Stomach (tissue), 9 donors: ENCODE data around the gene RNF44. TPM values are rescaled to one million over a fixed set of nuclear protein-coding genes. Genes with fewer than 3 reads are reported as not detected.

ENCODE experiments used
- DNase-seq, 2 donors: peaks; one replicate each; pipeline versions ENCODE4 v3.0.0 to v3.0.0-alpha.2; 2013 to 2019
- H3K27ac ChIP-seq, 5 donors: fragments of 200-600 bp in 4 of 5; sonication (generic) in 4 of 5; one replicate each; pipeline ENCODE4 v1.5.1; 2013 to 2019; ENCODE audit warnings: mild to moderate bottlenecking in 1 of 5, moderate library complexity in 1 of 5
- H3K27me3 ChIP-seq, 3 donors: fragments of 200-600 bp; sonication (generic); one replicate each; pipeline ENCODE4 v1.5.1; 2017 to 2019; ENCODE audit warnings: mixed run types in 1 of 3
- H3K36me3 ChIP-seq, 4 donors: fragments of 200-600 bp; sonication (generic); 1 replicate in 3 of 4; 2 replicates in 1 of 4; pipeline ENCODE4 v1.5.1; 2016 to 2019
- H3K4me1 ChIP-seq, 4 donors: fragments of 200-600 bp; sonication (generic); one replicate each; pipeline ENCODE4 v1.5.1; 2016 to 2019
- H3K4me3 ChIP-seq, 4 donors: fragments of 200-600 bp; sonication (generic) in 3 of 4; one replicate each; pipeline ENCODE4 v1.5.1; 2016 to 2019; ENCODE audit warnings: mild to moderate bottlenecking in 1 of 4
- H3K9me3 ChIP-seq, 4 donors: fragments of 200-600 bp; sonication (generic); one replicate each; pipeline ENCODE4 v1.5.1; 2016 to 2019
- CTCF ChIP-seq, 7 experiments: fragments of 450-650 bp in 4 of 7; fragments of 200-600 bp in 3 of 7; sonication (generic) in 3 of 7; IDR thresholded peaks; one replicate each; pipeline ENCODE4 v1.5.1; 2016 to 2019; ENCODE audit warnings: antibody characterized with exemption in 7 of 7, control low read depth in 2 of 7, mild to moderate bottlenecking in 1 of 7
- EP300 ChIP-seq: sonication (generic); formaldehyde crosslinking; IDR thresholded peaks from one replicate; pipeline ENCODE4 v1.6.1; 2017; ENCODE audit warnings: antibody characterized with exemption
- POLR2A ChIP-seq, 4 donors: fragments of 450-650 bp; IDR thresholded peaks; one replicate each; pipeline ENCODE4 v1.6.1; 2016; ENCODE audit warnings: antibody characterized with exemption in 4 of 4, control low read depth in 2 of 4, mild to moderate bottlenecking in 1 of 4, moderate library complexity in 1 of 4
- POLR2AphosphoS5 ChIP-seq, 3 donors: sonication (generic); formaldehyde crosslinking; IDR thresholded peaks; one replicate each; pipeline ENCODE4 v1.6.1; 2016; ENCODE audit warnings: antibody characterized with exemption in 3 of 3
- WGBS, 5 donors: extraction: QIAGEN DNeasy Blood & Tissue Kit in 3 of 5; methylation state at CpG; one replicate each; pipeline versions ENCODE4 v1.1.5 to v1.1.7; 2013 to 2018; 5-methylcytosine and 5-hydroxymethylcytosine counted together
- intact Hi-C: fragments of 100-400 bp; cut with DNase I; formaldehyde crosslinking; loops from one replicate; pipeline ENCODE4 v1.15.1; 2023; ENCODE audit warnings: low total_unique reads
- polyA plus RNA-seq, 3 donors: library from polyadenylated mRNA; stranded (reverse); fragments of 200-250 nt; gene quantifications; one replicate each; pipeline ENCODE4 v1.2.3, GENCODE V29; 2013
- total RNA-seq, 5 donors: library from RNA; depleted of rRNA; stranded (reverse); fragments of >200 nt; gene quantifications; one replicate each; pipeline versions ENCODE4 v1.1.0 to v1.2.3, GENCODE V29; 2014 to 2016
- donor health status: healthy with polysubstance abuse.
- donor health status: Bipolar disorder and iron deficiency.
- donor health status: healthy.

The RNF44 gene
- total and polyA plus RNA-seq, 8 donors: 6.6 to 176 (median 18.9) TPM

- Histone ChIP-seq H3K9me3 (no peaks in the 10 kb centered on the region), H3K4me1 (peaks cover 29 to 69% (median 57%) of the 10 kb centered on the region in 4 donors), H3K27me3 (no peaks in the 10 kb centered on the region), H3K36me3 (no peaks in the 10 kb centered on the region), H3K4me3 (no peak overlapping the region), H3K27ac (peak overlapping the region in 1 of 5 donors; percentile 93)
- no peak for TF ChIP-seq EP300
- TF ChIP-seq POLR2A (IDR thresholded peaks at IDR 0.05): no peak
- TF ChIP-seq CTCF (IDR thresholded peaks at IDR 0.05): no peak
- intact Hi-C loops: no loop called here
- 81 to 92% (median 90%) methylated on average over 8 of the region's 8 CpGs for WGBS, 5 donors
- no peak for DNase-seq
Observed at GRCh38 chr5:176540476-176540899, 3.3 kb upstream of the RNF44 start.

DNA sequence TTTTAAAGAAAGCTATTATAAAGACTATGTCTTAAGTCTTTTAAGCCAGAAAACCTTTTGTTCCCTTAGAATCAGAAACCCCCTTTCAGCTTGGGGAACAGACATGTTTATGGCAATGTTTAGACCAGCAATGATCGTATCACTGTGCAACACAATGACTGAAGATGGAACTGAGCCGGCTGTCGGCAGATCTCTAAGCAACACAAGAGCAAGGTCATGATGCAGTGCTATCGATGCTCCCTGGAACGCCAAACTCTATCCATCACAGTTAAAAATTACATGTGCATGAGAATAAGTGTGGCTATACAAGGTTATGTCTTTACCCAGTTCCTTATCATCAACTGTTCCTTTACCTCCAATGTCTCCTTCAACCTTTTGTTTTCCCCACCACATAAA is 1.8 kb upstream of the RNF44 start:
- 35 to 53% (median 49%) methylated on average over 5 of the region's 5 CpGs for WGBS, 5 donors
- H3K4me1 ChIP-seq: peaks cover 33 to 71% (median 60%) of the 10 kb centered on the region in 4 donors
- no peak for TF ChIP-seq POLR2AphosphoS5 (IDR thresholded peaks at IDR 0.05)
- TF ChIP-seq CTCF (IDR thresholded peaks at IDR 0.05): no peak
- no peak for TF ChIP-seq POLR2A (IDR thresholded peaks at IDR 0.05)
- TF ChIP-seq EP300: no peak
- intact Hi-C loops: no loop called here
- H3K36me3 ChIP-seq: no peaks in the 10 kb centered on the region
- H3K9me3 ChIP-seq: no peaks in the 10 kb centered on the region
- no peak for DNase-seq
- peak overlapping the region in 2 of 5 donors; percentile 99 for H3K27ac ChIP-seq
- no peak overlapping the region for H3K4me3 ChIP-seq
- H3K27me3 ChIP-seq: no peaks in the 10 kb centered on the region

DNA sequence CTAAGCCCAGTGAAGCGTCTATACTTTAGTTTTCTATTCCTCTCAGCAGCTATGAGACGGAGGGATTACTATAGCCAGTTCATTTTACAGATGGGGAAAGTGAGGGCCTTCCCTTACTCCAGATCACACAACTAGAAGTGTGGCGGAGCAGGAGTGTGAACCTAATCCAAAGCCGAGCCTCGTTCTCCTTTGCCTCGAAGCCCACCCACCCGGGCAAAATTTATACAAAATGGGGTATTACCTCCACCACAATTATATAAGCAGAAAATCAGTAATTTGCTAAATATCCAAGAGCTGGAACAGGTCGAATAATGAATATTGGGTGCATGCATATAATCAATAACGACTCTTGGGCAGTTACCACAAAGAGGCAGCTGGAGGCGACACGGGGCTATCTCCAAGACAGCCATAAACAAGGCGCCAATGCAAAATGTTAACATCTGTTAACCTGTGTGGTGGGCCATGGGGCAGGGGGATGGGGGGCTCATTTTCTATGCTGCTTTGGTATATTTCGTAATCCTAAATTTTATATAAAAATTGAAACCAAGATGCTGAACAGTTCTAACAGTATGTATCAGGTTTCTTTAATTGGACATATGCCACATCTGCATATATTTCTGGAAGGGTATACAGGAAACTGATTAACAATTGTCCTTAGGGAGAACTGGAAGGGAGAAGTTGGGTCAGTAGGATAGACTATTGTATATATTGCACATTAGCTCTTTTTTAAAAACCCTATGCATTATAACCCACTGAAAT is 1.2 kb upstream of the RNF44 start:
- peaks cover 38 to 71% (median 60%) of the 10 kb centered on the region in 4 donors for H3K4me1 ChIP-seq
- no peaks in the 10 kb centered on the region for H3K27me3 ChIP-seq
- WGBS, 5 donors: 15 to 25% (median 22%) methylated on average over 13 of the region's 13 CpGs
- H3K27ac ChIP-seq: peak overlapping the region; percentile 80 to 99 (median 99)
- intact Hi-C loops: no loop called here
- no peaks in the 10 kb centered on the region for H3K36me3 ChIP-seq
- TF ChIP-seq EP300 (no peak), POLR2AphosphoS5 (IDR thresholded peaks at IDR 0.05) (no peak), POLR2A (IDR thresholded peaks at IDR 0.05) (no peak), CTCF (IDR thresholded peaks at IDR 0.05) (no peak)
- no peaks in the 10 kb centered on the region for H3K9me3 ChIP-seq
- no peak for DNase-seq
- peak overlapping the region; percentile 82 to 96 (median 91) for H3K4me3 ChIP-seq

GRCh38 chr5:176537554-176538229 is 490 bp upstream of the RNF44 start:
- peak; percentile 99 to 100 for DNase-seq
- intact Hi-C loops: no loop called here
- Histone ChIP-seq H3K27ac (peak overlapping the region; percentile 97 to 99 (median 99)), H3K36me3 (no peaks in the 10 kb centered on the region), H3K9me3 (no peaks in the 10 kb centered on the region), H3K4me1 (peaks cover 45 to 79% (median 66%) of the 10 kb centered on the region in 4 donors), H3K27me3 (no peaks in the 10 kb centered on the region), H3K4me3 (peak overlapping the region; percentile 82 to 96 (median 91))
- no peak for TF ChIP-seq EP300
- peak; percentile 28 to 63 (median 31) for TF ChIP-seq POLR2AphosphoS5 (IDR thresholded peaks at IDR 0.05)
- TF ChIP-seq CTCF (IDR thresholded peaks at IDR 0.05): no peak
- peak in 1 of 4 donors; percentile 38 for TF ChIP-seq POLR2A (IDR thresholded peaks at IDR 0.05)
- WGBS, 5 donors: 0 to 1% (median 0%) methylated on average over 26 to 43 of the region's 43 CpGs
